Colonic mucosa (tissue), 4 donors: ENCODE measurements around the gene AUNIP. TPM values are rescaled to one million over a fixed set of nuclear protein-coding genes. Genes with fewer than 3 reads are reported as not detected.

Source experiments
- DNase-seq: peaks from one replicate; pipeline ENCODE4 v3.0.0-alpha.2; 2020
- H3K27ac ChIP-seq: fragments of 200-600 bp; one replicate; pipeline ENCODE4 v1.8.0; 2021
- H3K27me3 ChIP-seq: fragments of 200-600 bp; one replicate; pipeline ENCODE4 v1.8.0; 2021
- H3K36me3 ChIP-seq: fragments of 200-600 bp; one replicate; pipeline ENCODE4 v1.8.0; 2021
- H3K4me1 ChIP-seq: fragments of 200-600 bp; one replicate; pipeline ENCODE4 v1.8.0; 2021; ENCODE audit warnings: mild to moderate bottlenecking
- H3K4me3 ChIP-seq: fragments of 200-600 bp; one replicate; pipeline ENCODE4 v1.8.0; 2021
- H3K9ac ChIP-seq, 2 donors: one replicate each; pipeline ENCODE4 v1.7.0; 2013; ENCODE audit warnings: control low read depth in 2 of 2, low read depth in 2 of 2, low read length in 2 of 2
- H3K9me3 ChIP-seq: fragments of 200-600 bp; one replicate; pipeline ENCODE4 v1.8.0; 2021
- intact Hi-C: fragments of 100-400 bp; cut with DNase I; formaldehyde crosslinking; loops from one replicate; pipeline ENCODE4 v1.14.1; 2022
- total RNA-seq, 2 donors: library from RNA; stranded (reverse); fragmentation: NEBNext Ultra II Directional in 1 of 2; extraction: Animal tissue kit (Norgen Biotek cat#: 25700) in 1 of 2; gene quantifications; one replicate each; pipeline ENCODE4 v1.2.1, GENCODE V29; 2021
- TF ChIP-seq, protein P1 (sequence below): fragments of 200-600 bp; IDR thresholded peaks from one replicate; pipeline ENCODE4 v1.8.0; 2022; ENCODE audit warnings: antibody characterized with exemption, mild to moderate bottlenecking
- donor health status: healthy.
- donor health status: DM: no; HTN: no; CAD: no.
- donor health status: DM: no; HTN: no; CAD: no.

The AUNIP gene
- total RNA-seq, 2 donors from 2014 or later = 1.2 to 4.8 TPM

DNA sequence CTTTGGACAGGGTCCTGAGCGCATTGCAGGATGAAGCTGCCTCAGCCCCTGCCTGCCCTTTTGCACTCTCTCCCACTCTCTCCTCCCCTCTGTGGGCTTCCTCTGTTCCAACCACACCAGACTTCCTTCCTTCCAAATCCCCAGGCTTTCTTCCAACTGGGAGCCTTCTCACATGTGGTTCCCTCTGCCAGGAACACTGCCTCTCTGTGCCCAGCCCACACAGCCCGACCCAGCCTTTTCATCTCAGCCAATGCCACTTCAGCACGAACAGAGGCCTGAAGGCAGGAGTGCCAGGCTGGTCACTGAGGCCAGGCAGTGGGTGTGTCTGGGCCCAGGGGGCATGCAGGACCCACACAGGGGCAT, 53.4 kb downstream of the AUNIP start:
- Histone ChIP-seq H3K9ac (no peak overlapping the region), H3K4me3 (no peak overlapping the region), H3K9me3 (no peaks in the 10 kb centered on the region), H3K36me3 (no peaks in the 10 kb centered on the region), H3K27ac (no peak overlapping the region), H3K4me1 (no peaks in the 10 kb centered on the region), H3K27me3 (no peaks in the 10 kb centered on the region)
- DNase-seq = no peak
- TF ChIP-seq, protein P1, sequence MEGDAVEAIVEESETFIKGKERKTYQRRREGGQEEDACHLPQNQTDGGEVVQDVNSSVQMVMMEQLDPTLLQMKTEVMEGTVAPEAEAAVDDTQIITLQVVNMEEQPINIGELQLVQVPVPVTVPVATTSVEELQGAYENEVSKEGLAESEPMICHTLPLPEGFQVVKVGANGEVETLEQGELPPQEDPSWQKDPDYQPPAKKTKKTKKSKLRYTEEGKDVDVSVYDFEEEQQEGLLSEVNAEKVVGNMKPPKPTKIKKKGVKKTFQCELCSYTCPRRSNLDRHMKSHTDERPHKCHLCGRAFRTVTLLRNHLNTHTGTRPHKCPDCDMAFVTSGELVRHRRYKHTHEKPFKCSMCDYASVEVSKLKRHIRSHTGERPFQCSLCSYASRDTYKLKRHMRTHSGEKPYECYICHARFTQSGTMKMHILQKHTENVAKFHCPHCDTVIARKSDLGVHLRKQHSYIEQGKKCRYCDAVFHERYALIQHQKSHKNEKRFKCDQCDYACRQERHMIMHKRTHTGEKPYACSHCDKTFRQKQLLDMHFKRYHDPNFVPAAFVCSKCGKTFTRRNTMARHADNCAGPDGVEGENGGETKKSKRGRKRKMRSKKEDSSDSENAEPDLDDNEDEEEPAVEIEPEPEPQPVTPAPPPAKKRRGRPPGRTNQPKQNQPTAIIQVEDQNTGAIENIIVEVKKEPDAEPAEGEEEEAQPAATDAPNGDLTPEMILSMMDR = no peak
- intact Hi-C loops = loop anchor here (10.0 kb wide), 1 partner anchor 281 kb away; no protein-coding TSS in a partner anchor

DNA sequence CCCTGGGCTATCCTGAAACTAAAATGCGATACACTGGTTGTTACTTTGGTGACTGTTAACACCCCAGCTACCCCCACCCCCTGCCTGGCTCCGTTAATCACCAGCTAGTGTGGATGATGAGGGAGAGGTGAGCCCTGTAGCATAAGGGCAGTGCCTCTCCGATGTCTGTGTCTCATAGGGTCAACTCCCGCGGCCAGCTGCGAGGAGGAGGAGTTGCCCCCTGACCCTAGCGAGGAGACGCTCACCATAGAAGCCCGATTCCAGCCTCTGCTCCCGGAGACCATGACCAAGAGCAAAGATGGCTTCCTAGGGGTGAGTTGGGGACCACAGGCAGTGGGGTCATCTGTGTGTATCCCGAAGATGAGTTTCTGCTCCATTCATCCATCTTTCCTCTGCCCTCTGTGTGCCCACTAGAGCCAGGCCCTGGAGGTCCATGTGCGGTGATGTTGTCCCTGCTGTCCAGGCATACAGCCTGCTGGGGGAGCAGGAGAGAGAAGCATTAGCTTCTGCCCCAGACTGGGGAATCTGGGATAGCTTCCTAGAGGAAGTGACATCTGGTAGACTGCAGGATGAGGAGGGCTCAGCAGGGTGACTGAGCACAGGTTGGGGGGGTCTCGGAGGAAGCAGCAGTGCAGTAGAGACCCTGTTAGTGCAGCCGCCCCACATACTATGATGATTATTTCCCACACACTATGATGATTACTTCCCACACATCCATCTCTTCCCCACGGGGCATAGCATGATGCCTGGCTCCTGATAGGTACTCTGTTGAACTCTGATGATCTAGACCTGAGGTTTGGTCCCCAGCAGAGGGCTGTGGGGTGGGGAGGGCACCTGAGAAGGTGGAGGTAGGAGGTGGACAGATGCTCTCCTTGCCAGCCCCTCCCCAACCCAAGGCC, 54.0 kb downstream of the AUNIP start:
- H3K4me3 ChIP-seq = no peak overlapping the region
- no peak for DNase-seq
- H3K4me1 ChIP-seq = no peaks in the 10 kb centered on the region
- H3K9me3 ChIP-seq = no peaks in the 10 kb centered on the region
- intact Hi-C loops = loop anchor here (10.0 kb wide), 1 partner anchor 280 kb away; no protein-coding TSS in a partner anchor
- H3K36me3 ChIP-seq = no peaks in the 10 kb centered on the region
- H3K9ac ChIP-seq = no peak overlapping the region
- no peak overlapping the region for H3K27ac ChIP-seq
- TF ChIP-seq, protein P1 = no peak
- H3K27me3 ChIP-seq = no peaks in the 10 kb centered on the region

DNA sequence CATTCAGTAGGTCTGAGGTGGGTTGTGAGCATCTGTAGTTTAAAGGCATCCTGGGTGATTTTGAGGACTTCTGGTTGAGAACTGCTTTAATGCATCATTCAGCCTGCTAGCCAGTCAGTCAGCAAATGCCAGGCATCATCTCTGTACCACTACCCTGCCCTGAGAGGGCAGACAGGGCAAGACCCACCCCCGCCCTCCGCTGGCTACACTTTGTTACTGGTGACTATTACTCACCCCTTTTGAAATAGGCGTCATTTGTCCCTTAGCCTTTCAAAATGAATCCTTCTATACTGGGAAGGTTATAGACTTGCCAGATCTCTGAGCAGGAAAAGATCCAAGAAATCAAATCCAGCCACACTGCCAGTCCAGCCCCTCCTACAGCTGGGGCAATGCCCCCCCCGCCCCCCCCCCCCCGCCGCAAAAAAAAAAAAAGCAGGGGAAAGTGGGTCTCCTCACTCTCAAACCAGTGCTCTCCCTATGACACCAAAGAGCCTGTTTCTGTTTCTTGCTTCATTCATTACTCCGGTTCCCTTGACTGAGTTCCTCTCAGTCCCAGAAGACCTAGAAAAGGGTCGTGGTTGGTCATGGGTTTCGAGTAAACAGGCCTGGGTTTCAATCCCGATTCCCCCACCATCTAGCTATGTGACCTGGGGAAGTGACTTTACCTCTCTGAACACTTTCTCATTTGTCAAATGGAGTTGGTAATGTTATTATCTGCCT, 54.9 kb downstream of the AUNIP start:
- Histone ChIP-seq H3K9ac (no peak overlapping the region), H3K9me3 (no peaks in the 10 kb centered on the region), H3K4me3 (no peak overlapping the region), H3K27me3 (no peaks in the 10 kb centered on the region), H3K36me3 (no peaks in the 10 kb centered on the region), H3K4me1 (no peaks in the 10 kb centered on the region), H3K27ac (no peak overlapping the region)
- DNase-seq = no peak
- TF ChIP-seq, protein P1 = no peak
- intact Hi-C loops = loop anchor here (10.0 kb wide), 1 partner anchor 280 kb away; no protein-coding TSS in a partner anchor

DNA sequence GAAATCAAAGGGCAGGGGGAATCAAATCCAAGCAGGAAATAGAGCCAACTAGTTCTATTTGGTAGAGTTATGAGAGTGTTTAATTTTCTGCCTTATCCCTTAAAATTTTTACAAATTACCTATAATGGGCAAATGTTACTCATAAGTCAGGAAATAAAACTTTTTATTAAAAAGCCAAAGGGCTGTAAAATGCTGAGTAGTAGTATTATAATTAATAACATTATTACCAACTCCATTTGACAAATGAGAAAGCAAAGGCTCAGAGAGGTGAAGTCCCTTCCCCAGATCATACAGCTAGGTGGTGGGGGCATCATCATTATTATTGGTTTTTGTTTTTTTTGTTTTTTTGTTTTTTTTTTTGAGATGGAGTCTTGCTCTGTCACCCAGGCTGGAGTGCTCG, 55.9 kb downstream of the AUNIP start:
- Histone ChIP-seq H3K9me3 (no peaks in the 10 kb centered on the region), H3K36me3 (no peaks in the 10 kb centered on the region), H3K4me3 (no peak overlapping the region), H3K9ac (no peak overlapping the region), H3K27ac (no peak overlapping the region), H3K27me3 (no peaks in the 10 kb centered on the region), H3K4me1 (no peaks in the 10 kb centered on the region)
- no peak for DNase-seq
- TF ChIP-seq, protein P1 = no peak
- intact Hi-C loops = loop anchor here (10.0 kb wide), 1 partner anchor 279 kb away; no protein-coding TSS in a partner anchor

DNA sequence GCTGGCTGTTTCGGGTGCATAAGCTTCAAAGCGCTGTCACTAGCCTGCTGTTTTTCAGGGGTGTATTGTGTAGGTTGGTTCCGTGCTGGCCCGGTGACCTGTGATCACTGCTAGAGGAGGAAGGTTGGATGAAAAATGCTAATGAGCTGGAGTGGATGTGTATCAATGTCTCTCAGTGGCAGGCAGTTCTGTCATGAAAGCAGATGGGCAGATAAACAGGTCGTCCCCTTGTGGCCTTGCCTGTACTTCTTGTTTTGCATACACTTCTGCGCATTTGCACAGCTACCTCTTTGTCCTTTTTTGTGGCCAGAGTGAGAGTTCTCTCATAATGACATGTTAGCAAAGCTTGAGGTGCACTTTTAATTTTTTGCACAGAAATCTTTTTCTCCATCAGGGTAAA, 56.3 kb downstream of the AUNIP start:
- H3K4me1 ChIP-seq = no peaks in the 10 kb centered on the region
- TF ChIP-seq, protein P1 = no peak
- no peak overlapping the region for H3K27ac ChIP-seq
- H3K9ac ChIP-seq = no peak overlapping the region
- H3K27me3 ChIP-seq = no peaks in the 10 kb centered on the region
- DNase-seq = no peak
- no peaks in the 10 kb centered on the region for H3K36me3 ChIP-seq
- intact Hi-C loops = loop anchor here (10.0 kb wide), 1 partner anchor 278 kb away; no protein-coding TSS in a partner anchor
- no peaks in the 10 kb centered on the region for H3K9me3 ChIP-seq
- no peak overlapping the region for H3K4me3 ChIP-seq
